ENCODE results near the gene OGDH.
"Not testable (repeated sequence)": the region's sequence is repeated elsewhere in the genome, so short reads cannot be mapped to it uniquely, and the experiment has no call there.

OGDH gene

GRCh38 chr7:44678101-44678470 lies 71.7 kb downstream of the OGDH start:
- DNase-seq = no peak

- DNase-seq = no peak
Measured at GRCh38 chr7:44678471-44679179, 72.2 kb downstream of the OGDH start.

GRCh38 chr7:44681645-44682044 lies 75.2 kb downstream of the OGDH start:
- no peak for DNase-seq

GRCh38 chr7:44685723-44686122 lies 79.3 kb downstream of the OGDH start:
- DNase-seq = no peak

GRCh38 chr7:44689427-44689826 lies 83.0 kb downstream of the OGDH start:
- DNase-seq = no peak

GRCh38 chr7:44693641-44694313 lies 87.3 kb downstream of the OGDH start:
- DNase-seq = no peak

GRCh38 chr7:44694326-44694725 lies 87.9 kb downstream of the OGDH start:
- no peak for DNase-seq

GRCh38 chr7:44694766-44695165 lies 88.3 kb downstream of the OGDH start:
- no peak for DNase-seq

- DNase-seq = no peak
Measured at GRCh38 chr7:44695756-44696155, 89.3 kb downstream of the OGDH start.

GRCh38 chr7:44696728-44697127 lies 90.3 kb downstream of the OGDH start:
- DNase-seq = no peak

GRCh38 chr7:44697136-44698045 lies 91.0 kb downstream of the OGDH start:
- DNase-seq = no peak

- DNase-seq = no peak
Measured at GRCh38 chr7:44698046-44698580, 91.7 kb downstream of the OGDH start.

- not testable (repeated sequence) for DNase-seq
Measured at GRCh38 chr7:44699598-44699997, 93.2 kb downstream of the OGDH start.

GRCh38 chr7:44700322-44700721 lies 93.9 kb downstream of the OGDH start:
- DNase-seq = peak; percentile 18

GRCh38 chr7:44703391-44703790 lies 97.0 kb downstream of the OGDH start:
- DNase-seq = not testable (repeated sequence)

- DNase-seq = no peak
Measured at GRCh38 chr7:44703921-44704320, 97.5 kb downstream of the OGDH start.

GRCh38 chr7:44705434-44705833 lies 99.0 kb downstream of the OGDH start:
- no peak for DNase-seq

GRCh38 chr7:44706788-44707557 lies 100.5 kb downstream of the OGDH start:
- no peak for DNase-seq

- DNase-seq = no peak
Measured at GRCh38 chr7:44707558-44708230, 101.3 kb downstream of the OGDH start.

- DNase-seq = no peak
Measured at GRCh38 chr7:44709011-44709915, 102.8 kb downstream of the OGDH start.

All from NCI-H69 (cell line).